Lung (tissue), 12 donors: ENCODE results near the gene PPP1R3E. TPM values are rescaled to one million over a fixed set of nuclear protein-coding genes. Genes with fewer than 3 reads are reported as not detected.

Source experiments
- ATAC-seq: fragments of 200-7000 bp; cut with Tn5 transposase; one replicate; pipeline ENCODE4 v1.9.1; 2020; ENCODE audit warnings: moderate number of reproducible peaks; ENCODE audit not compliant: insufficient read depth, low FRiP score
- DNase-seq, 3 donors: peaks; one replicate each; pipeline ENCODE4 v3.0.0-alpha.2; 2013 to 2017
- H3K27ac ChIP-seq, 2 donors: one replicate each; pipeline ENCODE4 v1.5.1; 2013; ENCODE audit warnings: mild to moderate bottlenecking in 2 of 2, moderate library complexity in 2 of 2, control low read depth in 1 of 2, inconsistent platforms in 1 of 2, low read depth in 1 of 2, low read length in 1 of 2
- H3K27me3 ChIP-seq, 3 donors: one replicate each; pipeline ENCODE4 v1.5.1; 2013; ENCODE audit warnings: low read length in 2 of 3; ENCODE audit not compliant: control insufficient read depth in 3 of 3, insufficient read depth in 3 of 3
- H3K36me3 ChIP-seq, 4 donors: one replicate each; pipeline ENCODE4 v1.5.1; 2013; ENCODE audit warnings: low read length in 4 of 4, mild to moderate bottlenecking in 1 of 4, moderate library complexity in 1 of 4; ENCODE audit not compliant: control insufficient read depth in 4 of 4, insufficient read depth in 4 of 4
- H3K4me1 ChIP-seq, 5 donors: one replicate each; pipeline ENCODE4 v1.5.1; 2013; ENCODE audit warnings: low read length in 5 of 5, mild to moderate bottlenecking in 2 of 5, moderate library complexity in 1 of 5; ENCODE audit not compliant: control insufficient read depth in 5 of 5, insufficient read depth in 5 of 5
- H3K4me3 ChIP-seq: one replicate; pipeline ENCODE4 v1.5.1; 2013; ENCODE audit warnings: mild to moderate bottlenecking, control low read depth, moderate library complexity
- H3K9ac ChIP-seq, 2 donors: one replicate each; pipeline ENCODE4 v1.5.1; 2013; ENCODE audit warnings: low read length in 2 of 2, control low read depth in 1 of 2; ENCODE audit not compliant: insufficient read depth in 1 of 2
- H3K9me3 ChIP-seq, 4 donors: one replicate each; pipeline ENCODE4 v1.5.1; 2013; ENCODE audit warnings: low read length in 3 of 4, mild to moderate bottlenecking in 1 of 4, moderate library complexity in 1 of 4; ENCODE audit not compliant: control insufficient read depth in 4 of 4, insufficient read depth in 3 of 4
- CTCF ChIP-seq: IDR thresholded peaks from 2 replicates; pipeline ENCODE4 v1.5.1; 2012; ENCODE audit warnings: mild to moderate bottlenecking; ENCODE audit errors: control extremely low read depth, extremely low read depth
- WGBS, 2 donors: extraction: QIAGEN DNeasy Blood & Tissue Kit; methylation state at CpG; one replicate each; pipeline ENCODE4 v1.1.7; 2013; 5-methylcytosine and 5-hydroxymethylcytosine counted together
- polyA plus RNA-seq, 2 donors: library from polyadenylated mRNA; stranded (reverse); fragments of 200-250 nt; gene quantifications; one replicate each; pipeline ENCODE4 v1.2.1, GENCODE V29; 2013
- total RNA-seq, 2 donors: library from RNA; depleted of rRNA in 1 of 2; stranded (reverse); fragments of >200 nt in 1 of 2; gene quantifications; one replicate each; pipeline ENCODE4 v1.2.1, GENCODE V29; 2014 to 2021
- donor health status: control.
- donor health status: control.
- donor health status: Bipolar disorder and iron deficiency.
- donor health status: healthy.
- donor health status: DM: yes; HTN: yes; CAD: no.

PPP1R3E gene
- total and polyA plus RNA-seq, 4 donors = 7.1 to 16.4 (median 11.0) TPM

DNA sequence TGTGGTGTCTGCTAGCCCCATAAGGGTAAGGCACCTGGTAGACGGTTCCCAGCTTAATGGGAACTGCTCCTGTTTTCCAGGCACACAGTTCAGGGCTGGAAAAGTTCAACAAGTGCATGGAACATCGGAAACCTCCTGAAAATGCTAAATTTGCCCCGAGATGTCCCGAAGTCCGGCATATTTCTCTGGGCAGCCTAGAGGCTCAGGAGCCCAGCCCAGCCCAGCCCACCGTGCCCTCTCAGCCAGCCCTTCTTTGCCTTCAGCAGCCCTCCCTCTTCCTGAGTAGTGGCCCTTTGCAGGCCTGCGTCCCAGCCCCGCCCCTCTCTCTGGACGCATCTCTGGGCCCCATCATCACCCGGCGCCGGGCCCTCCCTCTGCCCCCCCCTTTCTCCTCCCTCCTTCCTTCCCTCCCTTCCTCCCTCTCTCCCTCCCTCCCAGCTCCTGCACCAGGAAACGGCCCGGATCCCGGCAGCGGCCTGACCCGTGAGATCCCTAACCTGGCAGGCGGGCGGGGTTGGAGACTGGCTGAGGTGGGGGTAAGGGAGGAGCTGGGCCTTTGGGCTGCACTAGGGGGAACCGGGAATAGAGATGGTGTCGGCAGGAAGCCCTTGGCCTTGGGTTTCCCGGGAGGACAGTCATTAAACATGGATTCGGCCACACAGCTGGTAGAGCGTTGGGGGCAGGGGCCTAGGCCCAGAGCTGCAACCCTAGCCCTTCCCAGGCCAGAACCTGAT, 3.9 kb upstream of the PPP1R3E start, which contains the start of gene BCL2L2:
Gene BCL2L2 (plus strand): TSS at position 422 of the 734 bp plus-strand sequence. CDS start 935 bp downstream, outside the sequence.
- Histone ChIP-seq H3K27ac (peak within 1 kb of the TSS; percentile 74 to 96), H3K4me3 (peak within 1 kb of the TSS; percentile 85), H3K9ac (peak within 1 kb of the TSS; percentile 60 to 90), H3K9me3 (no peaks in the 10 kb centered on the region), H3K4me1 (peaks cover 0 to 21% (median 12%) of the 10 kb centered on the region in 5 donors), H3K36me3 (peaks cover 0 to 27% (median 18%) of the 10 kb centered on the region in 4 donors), H3K27me3 (no peaks in the 10 kb centered on the region)
- TF ChIP-seq CTCF = no peak
- DNase-seq (peak; percentile 94 to 96 (median 95)), ATAC-seq (peak; percentile 63)
- whole genome bisulfite sequencing, 2 donors = 1 to 3% methylated on average over 24 of the region's 24 CpGs

DNA sequence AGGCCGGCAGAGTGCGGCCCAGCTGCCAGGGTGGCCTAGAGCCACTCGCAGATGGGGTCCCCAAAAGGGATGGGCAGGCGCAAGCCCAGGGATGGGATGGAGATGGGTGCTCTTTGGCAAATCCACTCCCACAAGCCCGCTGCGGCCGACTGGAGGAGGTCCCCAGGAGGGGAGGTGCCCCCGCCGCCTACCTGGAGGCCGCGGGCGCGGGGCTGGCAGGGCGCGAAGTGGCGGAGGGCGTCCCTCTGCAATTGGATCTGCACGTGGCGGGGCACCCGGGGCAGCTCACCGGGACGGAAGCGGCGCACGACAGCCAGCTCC, 730 bp downstream of the PPP1R3E start:
- TF ChIP-seq CTCF = no peak
- H3K27me3 ChIP-seq = no peaks in the 10 kb centered on the region
- no peak for DNase-seq
- H3K9me3 ChIP-seq = no peaks in the 10 kb centered on the region
- 0 to 1% methylated on average over 22 to 25 of the region's 25 CpGs for WGBS, 2 donors
- peak; percentile 2 for ATAC-seq
- peak overlapping the region; percentile 97 to 98 for H3K27ac ChIP-seq
- H3K36me3 ChIP-seq = peaks cover 0 to 6% (median 4%) of the 10 kb centered on the region in 4 donors
- peak overlapping the region; percentile 58 for H3K4me3 ChIP-seq
- H3K9ac ChIP-seq = no peak overlapping the region
- H3K4me1 ChIP-seq = peaks cover 2 to 24% (median 10%) of the 10 kb centered on the region in 5 donors

GRCh38 chr14:23301288-23301968, 1.2 kb downstream of the PPP1R3E start:
- Histone ChIP-seq H3K9me3 (no peaks in the 10 kb centered on the region), H3K4me1 (peaks cover 2 to 24% (median 10%) of the 10 kb centered on the region in 5 donors), H3K4me3 (peak overlapping the region; percentile 58), H3K27ac (peak overlapping the region; percentile 97 to 98), H3K9ac (peak overlapping the region; percentile 32 to 39), H3K36me3 (peaks cover 0 to 7% (median 4%) of the 10 kb centered on the region in 4 donors), H3K27me3 (no peaks in the 10 kb centered on the region)
- DNase-seq (peak; percentile 99 to 100 (median 99)), ATAC-seq (peak; percentile 89)
- peak; percentile 50 for TF ChIP-seq CTCF
- 0% methylated on average over 81 to 87 of the region's 87 CpGs for WGBS, 2 donors
